SK-N-MC (cell line): Measurements from ENCODE around the gene PLEKHG2.

Experiments
- EZH2 ChIP-seq: fragments of 200-600 bp; sonication (generic); IDR thresholded peaks from one replicate; pipeline ENCODE4 v1.6.1; 2017; ENCODE audit warnings: antibody characterized with exemption
- POLR2AphosphoS5 ChIP-seq: IDR thresholded peaks from 2 replicates; pipeline ENCODE4 v1.6.1; 2012; ENCODE audit warnings: mild to moderate bottlenecking, low read depth, low read length, borderline replicate concordance

DNA sequence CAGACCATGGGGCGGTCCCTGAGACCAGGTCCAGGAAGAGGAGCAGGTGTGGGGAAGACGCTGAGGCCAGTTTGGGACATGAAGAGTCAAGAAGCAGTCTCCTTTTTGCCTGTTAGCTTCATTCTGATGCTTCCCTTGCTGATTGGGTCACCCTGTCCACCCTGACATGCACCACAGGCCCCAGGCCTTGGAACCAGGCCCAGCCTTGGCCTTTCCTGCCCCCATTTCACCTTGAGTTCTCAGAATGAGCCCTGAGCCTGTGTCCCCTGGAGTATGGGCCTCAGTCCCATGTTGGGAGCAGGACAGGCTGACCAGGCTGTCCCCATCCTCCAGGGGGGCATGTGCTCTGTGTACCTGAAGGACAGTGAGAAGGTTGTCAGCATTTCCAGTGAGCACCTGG lies 63.3 kb downstream of the PLEKHG2 start:
- TF ChIP-seq POLR2AphosphoS5 (no peak), EZH2 (no peak)
